ENCODE results near the gene WNT3.

The WNT3 gene

DNA sequence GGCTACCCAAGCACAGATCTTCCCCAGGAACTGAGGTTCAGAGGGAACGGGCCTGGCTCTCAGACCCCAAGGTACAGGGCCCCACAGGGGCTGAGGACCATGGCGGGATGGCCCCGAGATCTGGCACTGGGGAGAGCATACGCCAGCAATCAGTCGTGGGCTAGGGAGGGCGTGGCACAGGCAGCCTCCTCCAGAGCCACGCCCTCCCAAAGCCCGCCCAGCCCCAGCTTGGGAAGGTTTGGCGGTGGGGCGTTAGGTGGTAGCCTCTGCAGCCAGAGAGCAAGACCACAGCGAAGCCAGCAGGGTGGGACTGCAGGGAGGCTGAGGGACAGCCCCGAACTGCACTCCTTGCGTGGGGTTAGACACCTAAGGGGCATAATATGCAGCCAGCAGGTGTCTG is 44.5 kb upstream of the WNT3 start:
- ChIA-PET POLR2A (no interaction called here), CTCF (interaction anchor here (0.8 to 1.5 kb wide), 5 partner anchors 8 to 79 kb away, joined by 3 to 5 read pairs (median 3); partner anchors contain the start of gene WNT9B)
- no peak for DNase-seq (ENCODE audit: low read depth, low spot score)
- H3K4me3 ChIP-seq (ENCODE audit: low read depth, low read length), result no peak overlapping the region
- TF ChIP-seq, protein P1, sequence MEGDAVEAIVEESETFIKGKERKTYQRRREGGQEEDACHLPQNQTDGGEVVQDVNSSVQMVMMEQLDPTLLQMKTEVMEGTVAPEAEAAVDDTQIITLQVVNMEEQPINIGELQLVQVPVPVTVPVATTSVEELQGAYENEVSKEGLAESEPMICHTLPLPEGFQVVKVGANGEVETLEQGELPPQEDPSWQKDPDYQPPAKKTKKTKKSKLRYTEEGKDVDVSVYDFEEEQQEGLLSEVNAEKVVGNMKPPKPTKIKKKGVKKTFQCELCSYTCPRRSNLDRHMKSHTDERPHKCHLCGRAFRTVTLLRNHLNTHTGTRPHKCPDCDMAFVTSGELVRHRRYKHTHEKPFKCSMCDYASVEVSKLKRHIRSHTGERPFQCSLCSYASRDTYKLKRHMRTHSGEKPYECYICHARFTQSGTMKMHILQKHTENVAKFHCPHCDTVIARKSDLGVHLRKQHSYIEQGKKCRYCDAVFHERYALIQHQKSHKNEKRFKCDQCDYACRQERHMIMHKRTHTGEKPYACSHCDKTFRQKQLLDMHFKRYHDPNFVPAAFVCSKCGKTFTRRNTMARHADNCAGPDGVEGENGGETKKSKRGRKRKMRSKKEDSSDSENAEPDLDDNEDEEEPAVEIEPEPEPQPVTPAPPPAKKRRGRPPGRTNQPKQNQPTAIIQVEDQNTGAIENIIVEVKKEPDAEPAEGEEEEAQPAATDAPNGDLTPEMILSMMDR (IDR thresholded peaks at IDR 0.05; ENCODE audit: insufficient read depth, low read length, missing control alignments), result no peak

- ChIA-PET POLR2A (no interaction called here), CTCF (interaction anchor here (1.4 to 2.1 kb wide), 2 partner anchors 18 to 24 kb away, joined by 3 to 15 read pairs; no protein-coding TSS in a partner anchor)
Observed at GRCh38 chr17:46859996-46860395, 41.5 kb upstream of the WNT3 start.

GRCh38 chr17:46857600-46857999 is 39.1 kb upstream of the WNT3 start:
- ChIA-PET CTCF (interaction anchor here (2.7 kb wide), 1 partner anchor 15 kb away, joined by 26 read pairs; no protein-coding TSS in a partner anchor), POLR2A (no interaction called here)
- no peak overlapping the region for H3K4me3 ChIP-seq (ENCODE audit: low read depth, low read length)
- no peak for DNase-seq (ENCODE audit: low read depth, low spot score)
- TF ChIP-seq, protein P1 (IDR thresholded peaks at IDR 0.05; ENCODE audit: insufficient read depth, low read length, missing control alignments), result no peak

More at GRCh38 chr17:46859996-46860395, 41.5 kb upstream of the WNT3 start:
- no peak overlapping the region for H3K4me3 ChIP-seq (ENCODE audit: low read depth, low read length)
- TF ChIP-seq, protein P1 (IDR thresholded peaks at IDR 0.05; ENCODE audit: insufficient read depth, low read length, missing control alignments), result no peak
- DNase-seq (ENCODE audit: low read depth, low spot score), result no peak

DNA sequence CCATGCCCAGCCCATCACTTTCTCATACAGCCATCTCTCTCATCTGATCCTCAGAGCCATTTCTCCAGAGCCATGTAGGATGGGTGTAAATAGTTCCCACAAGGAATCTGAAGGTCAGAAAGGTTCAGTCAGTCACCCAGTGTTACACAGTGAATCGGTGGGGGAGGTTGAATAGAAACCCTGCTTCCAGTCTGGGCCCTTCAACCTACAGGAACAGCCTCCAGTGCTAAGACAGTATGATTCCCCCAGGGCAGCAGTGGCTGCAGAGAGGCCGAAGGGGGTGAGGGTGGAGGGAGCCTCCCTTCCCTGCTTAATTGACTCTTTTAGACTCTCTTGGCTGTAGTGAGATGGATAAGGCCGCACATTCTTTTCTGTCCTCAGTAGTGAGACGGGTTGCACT is 36.5 kb upstream of the WNT3 start:
- no peak overlapping the region for H3K4me3 ChIP-seq (ENCODE audit: low read depth, low read length)
- ChIA-PET CTCF (interaction anchor here (1.8 to 3.5 kb wide), 3 partner anchors 11 to 87 kb away, joined by 4 to 30 read pairs (median 28); no protein-coding TSS in a partner anchor), POLR2A (no interaction called here)
- DNase-seq (ENCODE audit: low read depth, low spot score), result no peak
- TF ChIP-seq, protein P1 (IDR thresholded peaks at IDR 0.05; ENCODE audit: insufficient read depth, low read length, missing control alignments), result no peak

- ChIA-PET POLR2A (no interaction called here), CTCF (interaction anchor here (0.8 to 3.5 kb wide), 7 partner anchors 9 to 91 kb away, joined by 3 to 30 read pairs (median 3); no protein-coding TSS in a partner anchor)
- TF ChIP-seq, protein P1 (IDR thresholded peaks at IDR 0.05; ENCODE audit: insufficient read depth, low read length, missing control alignments), result no peak
- no peak overlapping the region for H3K4me3 ChIP-seq (ENCODE audit: low read depth, low read length)
- no peak for DNase-seq (ENCODE audit: low read depth, low spot score)
Observed at GRCh38 chr17:46854515-46854914, 36.0 kb upstream of the WNT3 start.

GRCh38 chr17:46853896-46854444 is 35.5 kb upstream of the WNT3 start:
- TF ChIP-seq, protein P1 (IDR thresholded peaks at IDR 0.05; ENCODE audit: insufficient read depth, low read length, missing control alignments), result no peak
- CTCF ChIA-PET, result interaction anchor here (0.7 to 3.5 kb wide), 9 partner anchors 9 to 91 kb away, joined by 3 to 30 read pairs (median 3); no protein-coding TSS in a partner anchor
- no peak overlapping the region for H3K4me3 ChIP-seq (ENCODE audit: low read depth, low read length)
- POLR2A ChIA-PET, result no interaction called here
- DNase-seq (ENCODE audit: low read depth, low spot score), result no peak
